ENCODE data around the gene ZNF84. TPM values are rescaled to one million over a fixed set of nuclear protein-coding genes. Genes with fewer than 3 reads are reported as not detected.

Gene ZNF84
- total RNA-seq, 1 experiment from 2014 or later = 4.5 TPM

Small RNA genes lying within 50 kb of the gene (small RNA-seq; reads per million reads assigned to genes)
- 0.36 reads per million for gene RNU4ATAC12P

Other genes with a start within 250 kb of the ZNF84 start
- 74.3 and 81.6 TPM in 2 replicates for gene GOLGA3, start 208.6 kb upstream of the ZNF84 start, total RNA-seq (2014; rRNA removed; shearing (Covaris generic))
- 7.8 and 8.0 TPM in 2 replicates for gene CHFR, start 149.9 kb upstream of the ZNF84 start, total RNA-seq (2014; rRNA removed; shearing (Covaris generic))
- gene ZNF605, start 81.2 kb upstream of the ZNF84 start, total RNA-seq (2014; rRNA removed; shearing (Covaris generic)) = not detected in 2 replicates
- gene ZNF26, start 51.1 kb upstream of the ZNF84 start, total RNA-seq (2014; rRNA removed; shearing (Covaris generic)) = 16.9 and 21.4 TPM in 2 replicates
- gene ZNF140, start 43.4 kb downstream of the ZNF84 start, total RNA-seq (2014; rRNA removed; shearing (Covaris generic)) = 9.8 and 15.1 TPM in 2 replicates
- 0.50 and 0.61 TPM in 2 replicates for gene ZNF891, start 92.8 kb downstream of the ZNF84 start, total RNA-seq (2014; rRNA removed; shearing (Covaris generic))
- 1.2 and 2.5 TPM in 2 replicates for gene ZNF10, start 93.1 kb downstream of the ZNF84 start, total RNA-seq (2014; rRNA removed; shearing (Covaris generic))
- gene ZNF268, start 144.0 kb downstream of the ZNF84 start, total RNA-seq (2014; rRNA removed; shearing (Covaris generic)) = 8.9 and 21.8 TPM in 2 replicates
- not detected in 2 replicates for gene ANHX, start 198.4 kb downstream of the ZNF84 start, total RNA-seq (2014; rRNA removed; shearing (Covaris generic))